ENCODE data around the gene BCAS1.

DNA sequence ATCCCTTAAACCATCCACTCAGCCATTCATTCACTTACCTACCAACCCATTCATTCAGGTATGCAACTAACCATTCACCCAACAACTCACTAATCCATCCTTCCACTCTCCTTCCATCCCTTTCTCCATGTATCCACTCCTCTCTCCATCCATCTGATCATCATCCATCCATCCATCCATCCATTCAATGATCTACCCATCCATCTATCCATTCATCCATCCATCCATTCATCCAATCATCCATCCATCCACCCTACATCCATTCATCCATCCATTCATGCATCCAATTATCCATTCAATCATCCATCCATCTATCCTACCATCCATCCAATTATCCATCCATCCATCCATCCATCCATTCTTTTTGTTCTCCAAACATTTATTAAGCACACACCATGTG is 13.8 kb upstream of the BCAS1 start:
- TF ChIP-seq CTCF (IDR thresholded peaks at IDR 0.05) (no peak), POLR2A (IDR thresholded peaks at IDR 0.05) (no peak)
